Transverse colon (tissue), 4 donors: Measurements from ENCODE around the gene HOXB2. TPM values are rescaled to one million over a fixed set of nuclear protein-coding genes. Genes with fewer than 3 reads are reported as not detected.

Source experiments
- DNase-seq: peaks from one replicate; pipeline ENCODE4 v3.0.0-alpha.2; 2019
- H3K27ac ChIP-seq, 4 donors: fragments of 200-600 bp; sonication (generic); 2 replicates each; pipeline ENCODE4 v1.5.1; 2016 to 2018; ENCODE audit warnings: inconsistent platforms in 4 of 4
- H3K27me3 ChIP-seq: fragments of 200-600 bp; sonication (generic); 2 replicates; pipeline ENCODE4 v1.5.1; 2017; ENCODE audit warnings: inconsistent platforms
- H3K36me3 ChIP-seq, 4 donors: fragments of 200-600 bp; sonication (generic); 2 replicates each; pipeline ENCODE4 v1.5.1; 2017 to 2019; ENCODE audit warnings: inconsistent platforms in 4 of 4
- H3K4me1 ChIP-seq, 4 donors: fragments of 200-600 bp; sonication (generic); 2 replicates each; pipeline ENCODE4 v1.5.1; 2017 to 2020; ENCODE audit warnings: inconsistent platforms in 4 of 4
- H3K4me3 ChIP-seq, 4 donors: fragments of 200-600 bp; sonication (generic); 1 replicate in 1 of 4; 2 replicates in 3 of 4; pipeline versions ENCODE4 v1.5.1 to v1.6.1; 2017 to 2019; ENCODE audit warnings: inconsistent platforms in 4 of 4
- H3K9me3 ChIP-seq, 2 donors: fragments of 200-600 bp; sonication (generic); 2 replicates each; pipeline ENCODE4 v1.5.1; 2017 to 2019; ENCODE audit warnings: inconsistent platforms in 2 of 2
- CTCF ChIP-seq, 5 experiments: fragments of 200-600 bp in 3 of 5; fragments of 450-650 bp in 2 of 5; sonication (generic) in 3 of 5; IDR thresholded peaks; 1 replicate in 2 of 5; 2 replicates in 3 of 5; pipeline ENCODE4 v1.5.1; 2016 to 2017; ENCODE audit warnings: antibody characterized with exemption in 5 of 5, inconsistent platforms in 3 of 5, mild to moderate bottlenecking in 2 of 5, moderate library complexity in 1 of 5
- EP300 ChIP-seq: sonication (generic); formaldehyde crosslinking; IDR thresholded peaks from one replicate; pipeline ENCODE4 v1.6.1; 2017; ENCODE audit warnings: antibody characterized with exemption, low read depth
- POLR2A ChIP-seq: fragments of 450-650 bp; IDR thresholded peaks from one replicate; pipeline ENCODE4 v1.6.1; 2016; ENCODE audit warnings: antibody characterized with exemption, mild to moderate bottlenecking, moderate library complexity
- POLR2AphosphoS5 ChIP-seq, 3 donors: sonication (generic); formaldehyde crosslinking; IDR thresholded peaks; one replicate each; pipeline ENCODE4 v1.6.1; 2016; ENCODE audit warnings: antibody characterized with exemption in 3 of 3
- WGBS, 2 donors: methylation state at CpG; one replicate each; pipeline ENCODE4 v1.1.5; 2018; ENCODE audit warnings: low coverage in 1 of 2; 5-methylcytosine and 5-hydroxymethylcytosine counted together
- in situ Hi-C, 4 donors: fragments of 200-750 bp; cut with MboI; loops; one replicate each; pipeline versions ENCODE4 v1.15.0 to v1.15.1; 2017; ENCODE audit warnings: low sequenced_read_pairs in 3 of 4, low pct_ligation_motif_present in 1 of 4, low pct_unique_long_range_greater_than_20kb in 1 of 4
- intact Hi-C: fragments of 100-400 bp; cut with DNase I; formaldehyde crosslinking; loops from one replicate; pipeline ENCODE4 v1.15.1; 2023; ENCODE audit warnings: low total_unique reads
- total RNA-seq, 4 donors: library from RNA; depleted of rRNA; stranded (reverse); fragments of >200 nt; gene quantifications; one replicate each; pipeline ENCODE4 v1.1.0, GENCODE V29; 2016

The HOXB2 gene
- total RNA-seq, 4 donors from 2014 or later = 13.5 to 93.9 (median 13.8) TPM; not detected in 1

DNA sequence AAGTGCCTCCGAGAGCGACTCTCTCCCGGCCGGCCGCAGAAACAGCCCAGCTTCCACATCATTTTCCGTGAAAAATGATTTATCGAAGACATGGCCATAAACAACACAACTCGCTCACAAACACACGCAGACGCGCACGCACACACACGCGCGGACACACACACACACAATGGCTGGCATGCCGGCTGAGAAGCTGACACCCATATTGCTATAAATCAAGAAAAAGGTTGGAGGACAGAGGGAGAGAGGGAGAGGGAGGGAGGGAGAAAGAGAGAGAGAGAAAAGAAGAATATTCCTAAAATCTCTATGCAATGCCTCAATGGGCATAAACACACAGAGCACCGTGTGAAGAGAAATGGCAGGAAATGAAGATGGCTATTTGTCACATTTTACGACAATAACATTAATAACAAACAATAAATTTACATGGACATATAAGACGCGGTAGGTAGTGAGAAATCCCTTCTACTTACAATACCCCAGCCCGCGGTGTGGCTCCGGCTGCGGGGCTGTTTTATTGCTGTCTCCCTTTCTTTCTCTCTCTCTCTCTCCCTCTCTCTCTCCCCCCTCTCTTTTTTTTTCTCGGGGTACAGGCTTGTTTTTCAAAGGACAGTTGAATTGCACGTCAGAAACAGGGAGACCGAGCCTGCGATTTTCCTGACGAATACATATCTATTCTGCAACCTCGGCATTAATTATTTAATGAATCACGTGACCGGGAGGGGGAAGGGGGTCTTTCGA lies 23.8 kb upstream of the HOXB2 start:
- Histone ChIP-seq H3K9me3 (no peaks in the 10 kb centered on the region), H3K4me3 (peak overlapping the region in 2 of 4 donors; percentile 14 to 36), H3K4me1 (peaks cover 35 to 95% (median 71%) of the 10 kb centered on the region in 4 donors), H3K27me3 (no peaks in the 10 kb centered on the region), H3K27ac (peak overlapping the region; percentile 89 to 95 (median 92)), H3K36me3 (no peaks in the 10 kb centered on the region)
- DNase-seq = no peak
- peak in 2 of 3 donors; percentile 19 to 30 for TF ChIP-seq POLR2AphosphoS5 (IDR thresholded peaks at IDR 0.05)
- no peak for TF ChIP-seq EP300
- TF ChIP-seq CTCF (IDR thresholded peaks at IDR 0.05) = no peak
- no peak for TF ChIP-seq POLR2A
- intact Hi-C loops = no loop called here
- WGBS, 2 donors = 45 to 52% methylated on average over 15 to 33 of the region's 33 CpGs
- in situ Hi-C loops = no loop called here

GRCh38 chr17:48567646-48568354 lies 22.9 kb upstream of the HOXB2 start:
- Histone ChIP-seq H3K4me1 (peaks cover 33 to 95% (median 71%) of the 10 kb centered on the region in 4 donors), H3K27ac (peak overlapping the region; percentile 89 to 95 (median 92)), H3K4me3 (peak overlapping the region in 1 of 4 donors; percentile 36), H3K9me3 (no peaks in the 10 kb centered on the region), H3K27me3 (no peaks in the 10 kb centered on the region), H3K36me3 (no peaks in the 10 kb centered on the region)
- no peak for DNase-seq
- intact Hi-C loops (no loop called here), in situ Hi-C loops (no loop called here)
- WGBS, 2 donors = 17 to 44% methylated on average over 1 to 2 of the region's 2 CpGs
- TF ChIP-seq POLR2AphosphoS5 (IDR thresholded peaks at IDR 0.05) = no peak
- no peak for TF ChIP-seq CTCF (IDR thresholded peaks at IDR 0.05)
- TF ChIP-seq POLR2A = no peak
- TF ChIP-seq EP300 = no peak

DNA sequence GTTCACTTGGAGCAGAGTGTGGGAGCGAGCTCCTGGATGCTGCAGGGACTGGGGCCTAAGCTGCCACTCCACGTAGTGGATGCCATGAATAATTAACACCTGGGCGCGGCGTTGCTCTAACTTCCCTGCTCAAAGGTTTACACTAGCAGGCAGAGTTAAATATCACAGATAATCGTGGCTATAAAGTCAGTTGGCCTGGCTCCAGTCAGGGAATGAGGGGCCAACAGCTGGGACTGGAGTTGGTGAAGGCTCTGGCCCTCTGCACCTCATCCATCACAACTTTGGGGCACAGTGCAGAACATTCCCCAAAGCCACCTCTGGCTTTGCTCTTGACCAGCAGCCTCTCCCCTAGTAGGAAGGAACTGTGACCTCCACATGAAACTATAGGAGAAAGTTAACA lies 22.3 kb upstream of the HOXB2 start:
- WGBS, 2 donors = 18 to 33% methylated on average over 4 to 6 of the region's 6 CpGs
- peak; percentile 71 for DNase-seq
- no peaks in the 10 kb centered on the region for H3K9me3 ChIP-seq
- in situ Hi-C loops (no loop called here), intact Hi-C loops (no loop called here)
- no peak overlapping the region for H3K4me3 ChIP-seq
- no peaks in the 10 kb centered on the region for H3K27me3 ChIP-seq
- TF ChIP-seq POLR2AphosphoS5 (IDR thresholded peaks at IDR 0.05) (no peak), POLR2A (no peak), EP300 (no peak), CTCF (IDR thresholded peaks at IDR 0.05) (no peak)
- H3K4me1 ChIP-seq = peaks cover 32 to 95% (median 69%) of the 10 kb centered on the region in 4 donors
- peak overlapping the region; percentile 89 to 95 (median 92) for H3K27ac ChIP-seq
- no peaks in the 10 kb centered on the region for H3K36me3 ChIP-seq

DNA sequence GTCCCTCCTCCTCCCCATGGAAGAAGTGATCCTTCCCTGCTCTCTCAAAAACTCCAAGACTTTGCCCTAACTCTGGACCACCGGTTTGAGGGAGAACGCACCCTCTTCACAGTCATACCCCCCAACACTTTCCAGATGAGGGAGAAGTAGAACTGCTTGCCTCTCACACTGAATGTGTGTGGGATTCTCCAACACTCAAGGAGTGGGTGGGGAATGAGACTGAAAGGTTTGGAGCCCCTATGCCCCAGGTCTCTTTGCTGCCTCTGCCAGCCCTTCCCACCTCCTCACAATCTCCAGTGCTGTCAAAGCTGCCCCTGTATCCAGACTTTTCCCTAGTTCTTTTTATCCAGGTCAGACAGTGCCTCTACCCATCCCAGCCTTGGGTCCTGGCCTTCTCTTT lies 21.8 kb upstream of the HOXB2 start:
- intact Hi-C loops = no loop called here
- peaks cover 33 to 95% (median 69%) of the 10 kb centered on the region in 4 donors for H3K4me1 ChIP-seq
- peak overlapping the region; percentile 89 to 95 (median 92) for H3K27ac ChIP-seq
- 50 to 66% methylated on average over 2 of the region's 2 CpGs for WGBS, 2 donors
- in situ Hi-C loops = no loop called here
- H3K36me3 ChIP-seq = no peaks in the 10 kb centered on the region
- H3K9me3 ChIP-seq = no peaks in the 10 kb centered on the region
- TF ChIP-seq EP300 (no peak), CTCF (IDR thresholded peaks at IDR 0.05) (no peak), POLR2A (no peak), POLR2AphosphoS5 (IDR thresholded peaks at IDR 0.05) (no peak)
- no peak for DNase-seq
- no peak overlapping the region for H3K4me3 ChIP-seq
- no peaks in the 10 kb centered on the region for H3K27me3 ChIP-seq
